GM18858 (cell line): ENCODE measurements around the gene ARFGEF2.
"Not testable (repeated sequence)": the region's sequence is repeated elsewhere in the genome, so short reads cannot be mapped to it uniquely, and the experiment has no call there.

ENCODE experiments used
- ATAC-seq: cut with Tn5 transposase; IDR thresholded peaks from one replicate; pipeline ENCODE4 v1.9.1; 2021; ENCODE audit not compliant: unreplicated experiment

Gene ARFGEF2

DNA sequence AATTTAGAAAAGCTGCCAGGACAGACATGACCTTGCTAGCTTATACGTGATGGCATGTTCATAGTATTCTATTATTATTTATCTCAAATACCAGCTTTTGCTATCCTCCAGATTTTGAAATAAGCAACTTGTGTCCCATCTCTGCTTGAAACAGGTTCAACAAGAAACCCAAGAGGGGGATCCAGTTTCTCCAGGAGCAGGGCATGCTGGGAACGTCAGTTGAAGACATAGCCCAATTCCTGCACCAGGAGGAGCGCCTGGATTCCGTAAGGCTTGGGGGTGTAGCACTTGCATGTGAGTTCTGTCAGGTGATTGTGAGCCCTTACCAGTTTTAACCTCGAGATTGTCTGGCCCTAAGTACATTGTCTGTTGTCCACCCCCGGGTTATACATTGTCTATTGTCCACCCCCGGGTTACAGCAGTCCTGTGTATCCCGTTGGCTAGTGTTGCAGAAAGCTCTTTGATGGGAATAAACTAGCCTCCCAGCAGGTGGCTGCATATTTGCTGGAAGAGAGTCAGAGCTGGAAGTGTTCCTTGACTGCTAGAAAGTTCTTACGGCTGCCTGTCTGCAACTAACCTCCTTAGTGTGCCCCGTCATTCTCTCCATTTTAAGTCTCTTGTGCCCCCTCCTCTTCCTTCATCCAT is 63.2 kb downstream of the ARFGEF2 start:
- no peak for ATAC-seq

- ATAC-seq, result no peak
These were observed 65.4 kb downstream of the ARFGEF2 start for GRCh38 chr20:48986899-48987298.

DNA sequence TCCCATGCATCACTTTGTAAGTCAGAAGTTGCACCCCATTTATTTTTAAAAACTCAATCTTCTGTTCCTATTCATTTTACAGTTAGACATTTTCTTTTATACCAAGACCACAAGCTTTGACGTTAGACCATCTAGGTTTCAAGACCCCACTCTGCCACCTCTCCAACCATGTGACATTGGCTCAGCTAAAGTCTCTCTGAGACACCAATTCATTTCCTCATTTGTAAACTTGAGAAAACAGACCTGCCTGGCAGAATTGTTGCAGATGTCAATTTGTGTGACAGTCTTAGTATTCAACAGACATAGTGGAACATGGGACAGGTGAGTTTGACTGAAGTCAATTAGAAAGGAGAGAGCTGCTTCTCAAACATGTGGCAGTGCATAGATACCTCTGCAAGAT is 69.0 kb downstream of the ARFGEF2 start:
- no peak for ATAC-seq

DNA sequence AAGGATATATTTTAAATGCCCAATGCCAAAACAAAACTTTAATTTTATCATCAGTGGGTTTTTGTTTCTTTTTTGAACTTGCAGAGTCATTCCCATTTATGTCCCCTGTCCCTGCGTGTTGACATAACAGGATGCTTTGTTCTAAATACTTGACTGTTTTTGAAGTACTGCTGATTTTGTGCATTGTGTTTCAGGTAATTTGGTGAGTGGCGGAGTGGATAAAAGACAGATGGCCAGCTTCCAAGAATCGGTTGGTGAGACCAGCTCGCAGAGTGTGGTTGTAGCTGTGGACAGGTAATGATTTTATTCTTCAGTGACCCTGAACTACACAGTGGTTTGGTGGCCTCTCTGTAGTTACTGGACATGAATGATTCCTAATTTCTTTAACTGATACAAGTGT is 74.1 kb downstream of the ARFGEF2 start:
- ATAC-seq, result no peak

DNA sequence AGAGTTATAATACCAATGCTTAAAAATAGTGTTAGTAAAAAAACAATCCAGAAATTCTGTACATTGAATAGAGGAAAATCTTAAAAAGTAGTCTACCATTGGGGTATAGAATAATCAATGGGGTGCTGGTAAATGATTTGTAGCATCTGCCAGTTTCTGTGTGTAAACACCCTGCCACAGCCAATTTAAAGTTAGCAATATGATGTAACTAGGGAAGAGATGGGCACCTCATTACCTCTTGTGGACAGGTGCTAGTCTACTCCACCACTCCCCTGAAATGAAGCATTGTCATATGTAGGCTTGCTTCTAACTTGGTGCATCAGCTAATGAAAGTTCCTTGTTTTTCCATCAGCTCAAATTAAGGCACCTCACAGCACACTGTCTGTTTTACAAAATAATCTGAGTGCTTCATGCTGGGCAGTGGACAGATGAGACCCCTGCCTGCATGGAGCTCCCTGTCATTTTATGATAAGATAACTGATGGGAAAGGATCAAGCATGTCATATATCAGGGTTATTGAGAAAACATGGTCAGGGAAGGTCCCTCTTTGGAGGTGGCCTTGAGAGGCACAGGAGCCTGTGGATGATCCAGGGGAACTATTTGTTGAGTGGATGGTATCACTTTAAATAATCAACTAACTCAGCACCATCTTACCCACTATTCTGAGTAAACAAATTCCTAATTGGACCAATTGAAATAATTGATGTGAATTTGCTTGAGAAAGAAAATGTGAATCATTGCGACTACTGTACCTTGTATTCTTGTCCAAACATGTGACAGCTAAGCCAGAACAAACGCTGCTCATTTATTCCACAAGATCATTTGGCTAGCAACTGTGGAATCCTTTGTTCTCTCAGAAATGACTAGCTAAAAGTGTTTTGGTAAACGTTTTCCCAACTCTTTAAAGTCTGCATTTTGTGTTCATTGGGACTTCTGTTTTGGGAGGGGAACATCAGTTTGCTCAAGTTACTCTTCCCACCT is 78.7 kb downstream of the ARFGEF2 start:
- ATAC-seq, result no peak

DNA sequence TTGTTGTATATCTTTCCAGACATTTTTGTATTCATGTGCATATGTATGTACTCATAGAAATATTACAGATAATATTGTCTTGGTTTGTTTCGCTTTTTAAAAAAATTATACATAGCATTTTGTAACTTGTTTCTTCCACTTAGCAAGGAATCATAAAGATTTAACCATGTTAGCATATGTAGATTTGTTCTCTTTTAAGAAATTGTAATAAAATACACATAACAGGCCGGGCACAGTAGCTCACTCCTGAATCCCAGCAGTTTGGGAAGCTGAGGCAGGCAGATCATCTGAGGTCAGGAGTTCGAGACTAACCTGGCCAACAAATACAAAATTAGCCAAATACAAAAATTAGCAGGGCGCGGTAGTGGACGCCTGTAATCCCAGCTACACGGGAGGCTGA is 80.2 kb downstream of the ARFGEF2 start:
- ATAC-seq, result no peak

DNA sequence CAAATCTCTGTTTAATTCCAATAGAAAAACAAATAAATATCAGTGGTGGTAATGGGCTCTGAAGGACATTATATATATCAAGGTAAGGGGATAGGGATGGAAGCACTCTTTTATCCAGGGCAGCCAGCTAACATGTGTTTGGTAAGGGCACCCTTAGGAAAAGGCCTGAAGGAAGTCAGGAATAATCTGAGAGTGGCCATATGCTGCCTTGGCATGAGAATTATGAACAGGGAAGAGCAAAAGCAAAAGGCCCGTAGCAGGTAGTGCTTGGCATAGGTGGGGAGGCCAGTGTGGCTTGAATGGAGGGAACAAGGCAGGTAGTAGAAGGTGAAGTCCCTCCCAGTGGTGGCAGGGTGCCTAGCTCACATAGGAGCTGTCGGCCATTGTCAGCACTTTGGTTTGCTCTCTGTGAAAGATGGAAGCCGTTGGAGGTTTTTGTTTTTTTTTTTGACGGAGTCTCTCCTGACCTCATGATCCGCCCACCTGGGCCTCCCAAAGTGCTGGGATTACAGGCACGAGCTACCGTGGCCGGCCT is 85.0 kb downstream of the ARFGEF2 start:
- ATAC-seq, result no peak

GRCh38 chr20:49009899-49010631 is 88.6 kb downstream of the ARFGEF2 start:
- ATAC-seq, result no peak

DNA sequence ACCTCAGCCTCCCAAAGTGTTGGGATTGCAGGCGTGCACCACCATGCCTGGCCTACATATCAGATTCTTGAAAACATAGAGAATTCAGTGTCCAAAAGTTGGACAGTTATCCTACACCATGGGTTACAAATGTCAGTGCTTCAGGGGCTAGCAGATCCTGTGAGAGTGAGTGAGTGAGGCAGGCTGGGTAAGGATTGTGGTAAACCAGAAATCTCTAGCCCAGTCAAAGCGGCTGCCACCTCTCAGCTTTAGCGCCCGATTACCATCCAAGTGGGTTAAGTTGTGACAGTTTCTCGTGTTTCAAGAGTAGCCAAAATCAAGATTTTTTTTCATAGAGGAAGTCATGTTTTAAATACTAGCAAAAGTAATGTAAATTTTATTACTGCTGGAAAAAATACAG is 102.7 kb downstream of the ARFGEF2 start:
- no peak for ATAC-seq

DNA sequence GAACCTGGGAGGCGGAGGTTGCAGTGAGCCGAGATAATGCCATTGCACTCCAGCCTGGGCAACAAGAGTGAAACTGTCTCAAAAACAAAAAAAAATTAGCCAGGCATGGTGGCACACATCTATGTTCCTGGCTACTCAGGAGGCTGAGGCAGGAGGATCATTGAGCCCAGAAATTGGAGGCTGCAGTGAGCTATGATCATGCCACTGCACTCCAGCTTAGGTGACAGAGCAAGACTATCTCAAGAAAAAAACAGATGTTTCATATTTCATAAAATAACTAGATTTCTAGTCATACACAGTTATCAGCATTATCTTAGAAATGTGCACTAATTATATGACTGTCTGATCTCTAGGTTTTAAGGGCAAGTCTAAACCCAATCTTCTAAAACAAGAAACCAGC is 106.7 kb downstream of the ARFGEF2 start:
- ATAC-seq, result not testable (repeated sequence)

GRCh38 chr20:49028684-49029083 is 107.2 kb downstream of the ARFGEF2 start:
- ATAC-seq, result no peak

DNA sequence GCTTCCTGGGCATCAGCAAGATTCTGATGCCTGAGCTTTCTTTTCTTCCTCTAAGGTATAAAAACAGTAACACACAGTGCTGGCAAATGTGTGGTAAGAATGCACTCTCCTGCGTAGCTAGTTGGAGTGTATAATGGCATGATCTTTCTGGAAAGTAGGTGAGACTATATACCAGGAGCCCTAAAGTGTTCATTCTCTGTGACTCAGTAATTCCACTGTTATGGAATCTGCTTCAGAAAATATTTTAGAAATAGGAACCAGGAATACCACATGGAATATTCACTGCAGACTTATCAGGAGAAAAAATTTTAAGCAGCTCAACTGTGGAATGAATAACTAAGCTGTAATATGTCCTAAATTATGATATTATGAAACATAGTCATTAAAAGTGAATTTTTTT is 107.7 kb downstream of the ARFGEF2 start:
- no peak for ATAC-seq

GRCh38 chr20:49030954-49031619 is 109.6 kb downstream of the ARFGEF2 start:
- no peak for ATAC-seq

- ATAC-seq, result no peak
These were observed 110.9 kb downstream of the ARFGEF2 start for GRCh38 chr20:49032455-49032854.

DNA sequence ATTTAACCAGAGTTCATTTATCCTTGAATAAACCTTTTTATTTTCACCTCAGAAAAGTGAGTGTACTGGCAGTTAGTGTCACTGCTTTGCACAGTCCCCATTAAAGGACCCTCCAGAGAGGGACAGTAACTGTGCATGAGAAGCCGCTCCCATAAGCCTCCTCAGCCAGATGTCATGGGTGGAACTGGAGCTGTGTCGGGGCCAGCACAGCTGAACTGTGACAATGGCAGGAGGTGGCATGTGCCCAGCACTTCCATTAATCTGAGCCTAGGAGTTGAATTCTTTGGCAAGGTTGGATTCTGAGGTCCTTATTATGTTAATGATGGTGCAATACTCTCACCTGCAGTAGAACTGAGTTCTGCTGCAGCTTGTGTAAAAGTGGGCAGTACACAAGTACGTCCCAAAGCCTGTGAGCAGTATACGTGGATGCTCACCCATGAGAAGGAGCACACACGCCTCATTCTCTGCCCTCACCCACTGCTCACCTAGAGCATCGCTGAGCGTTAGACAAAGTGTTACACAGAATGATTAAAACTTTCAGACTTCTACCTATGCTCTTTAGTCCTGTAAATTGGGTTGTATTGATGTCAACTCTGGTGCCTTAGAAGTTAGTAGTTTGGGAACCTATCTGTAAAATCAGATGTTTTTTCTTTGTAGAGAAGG is 112.7 kb downstream of the ARFGEF2 start:
- no peak for ATAC-seq

DNA sequence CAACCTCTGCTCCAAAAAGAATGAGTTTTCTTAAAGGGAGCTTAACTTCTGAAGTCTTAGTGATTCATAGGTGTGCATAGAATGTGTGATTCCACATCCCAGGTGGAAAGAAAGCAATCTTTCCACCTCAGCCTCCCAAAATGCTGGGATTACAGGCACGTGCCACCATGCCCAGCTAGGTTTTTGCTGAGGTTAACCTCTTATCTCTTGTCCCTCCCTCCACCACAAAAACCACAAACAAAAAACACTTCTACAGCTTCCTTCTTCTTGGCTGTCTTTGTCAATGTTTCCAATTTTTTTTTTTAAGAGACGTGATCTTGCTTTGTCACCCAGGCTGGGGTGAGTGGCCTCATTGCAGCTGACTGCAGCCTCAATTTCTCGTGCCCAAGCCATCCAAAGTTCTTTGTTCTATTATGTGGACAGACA is 116.5 kb downstream of the ARFGEF2 start:
- ATAC-seq, result no peak

- no peak for ATAC-seq
These were observed 118.3 kb downstream of the ARFGEF2 start for GRCh38 chr20:49039854-49040253.

DNA sequence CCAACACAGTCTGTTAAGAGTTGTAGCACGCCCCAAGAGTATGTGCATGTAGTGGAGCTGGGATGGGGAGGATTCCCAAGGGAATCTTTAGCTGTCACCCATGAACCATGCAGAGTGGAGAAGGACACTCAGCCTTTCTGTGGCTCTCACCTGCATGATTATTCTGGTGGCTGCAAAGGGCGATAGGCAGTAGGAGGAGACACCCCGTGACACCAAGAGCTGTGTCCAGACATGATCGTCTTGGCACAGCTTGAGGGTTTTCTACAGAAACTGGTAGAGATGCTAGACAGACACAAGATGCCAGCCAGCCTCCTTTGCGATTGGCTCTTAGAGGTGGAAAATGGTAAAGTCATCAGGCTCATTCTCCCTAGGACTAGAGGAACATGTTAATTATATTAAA is 121.5 kb downstream of the ARFGEF2 start:
- no peak for ATAC-seq

- no peak for ATAC-seq
These were observed 124.1 kb downstream of the ARFGEF2 start for GRCh38 chr20:49045440-49046086.
